SK-N-SH (cell line): ENCODE results near the gene IGF2R. TPM values are rescaled to one million over a fixed set of nuclear protein-coding genes. Genes with fewer than 3 reads are reported as not detected.

Source experiments
- CTCF ChIA-PET: fragments of 300-600, 350-600 bp; formaldehyde crosslinking; extraction: SDS; loops from one replicate; lab custom pipeline; 2021; lab: Yijun Ruan, JAX
- POLR2A ChIA-PET: fragments of 350-600 bp; sonication (Branson Sonifier 250); formaldehyde crosslinking; extraction: SDS; loops from one replicate; lab custom pipeline; 2020; ENCODE audit warnings: antibody characterized with exemption, inconsistent platforms; lab: Yijun Ruan, JAX
- DNase-seq: peaks from one replicate; pipeline ENCODE4 v3.0.0; 2012
- H2AFZ ChIP-seq: fragments of 200-600 bp; sonication (generic); 2 replicates; pipeline ENCODE4 v1.8.1; 2016; ENCODE audit warnings: antibody characterized with exemption, mild to moderate bottlenecking, low read depth
- H3F3A ChIP-seq: fragments of 200-600 bp; sonication (generic); replicated peaks from 2 replicates; pipeline ENCODE3; 2016; ENCODE audit warnings: antibody characterized with exemption, mild to moderate bottlenecking; ENCODE audit not compliant: insufficient read depth
- H3K27ac ChIP-seq, 2 experiments: fragments of 200-500 bp in 1 of 2; fragments of 200-600 bp in 1 of 2; sonication (Bioruptor generic) in 1 of 2; sonication (generic), shearing (Covaris generic) in 1 of 2; 2 replicates each; pipeline versions ENCODE4 v1.5.1 to v1.6.1; 2014 to 2016; ENCODE audit warnings: low read depth in 2 of 2, inconsistent platforms in 1 of 2, low read length in 1 of 2, mild to moderate bottlenecking in 1 of 2, mixed read lengths in 1 of 2
- H3K27me3 ChIP-seq: fragments of 200-600 bp; sonication (generic), shearing (Covaris generic); 2 replicates; pipeline ENCODE4 v1.6.1; 2016; ENCODE audit warnings: mixed run types; ENCODE audit not compliant: insufficient read depth
- H3K36me3 ChIP-seq, 2 experiments: fragments of 200-500 bp in 1 of 2; fragments of 200-600 bp in 1 of 2; sonication (Bioruptor generic) in 1 of 2; sonication (generic) in 1 of 2; replicated peaks in 1 of 2; 2 replicates each; pipeline versions ENCODE3 to v1.5.1; 2014 to 2016; ENCODE audit warnings: low read length in 1 of 2, mild to moderate bottlenecking in 1 of 2; ENCODE audit not compliant: insufficient read depth in 2 of 2, control insufficient read depth in 1 of 2
- H3K4me1 ChIP-seq, 2 experiments: fragments of 200-500 bp in 1 of 2; fragments of 200-600 bp in 1 of 2; sonication (Bioruptor generic) in 1 of 2; sonication (generic), shearing (Covaris generic) in 1 of 2; 2 replicates each; pipeline versions ENCODE4 v1.5.1 to v1.6.1; 2014 to 2016; ENCODE audit warnings: low read depth in 1 of 2, low read length in 1 of 2, mixed run types in 1 of 2; ENCODE audit not compliant: insufficient read depth in 2 of 2, control insufficient read depth in 1 of 2
- H3K4me2 ChIP-seq: fragments of 200-600 bp; sonication (generic), shearing (Covaris generic); 2 replicates; pipeline ENCODE4 v1.6.1; 2017; ENCODE audit warnings: mixed run types
- H3K4me3 ChIP-seq, 2 experiments: fragments of 200-500 bp in 1 of 2; fragments of 200-600 bp in 1 of 2; sonication (Bioruptor generic) in 1 of 2; sonication (generic), shearing (Covaris generic) in 1 of 2; 2 replicates each; pipeline versions ENCODE4 v1.5.1 to v1.8.1; 2014 to 2016; ENCODE audit warnings: low read depth in 2 of 2, inconsistent platforms in 1 of 2, low read length in 1 of 2, mild to moderate bottlenecking in 1 of 2, mixed read lengths in 1 of 2, moderate library complexity in 1 of 2
- H3K79me2 ChIP-seq: fragments of 200-600 bp; sonication (generic); 2 replicates; pipeline ENCODE4 v1.8.1; 2017; ENCODE audit warnings: mild to moderate bottlenecking; ENCODE audit not compliant: insufficient read depth
- H3K9ac ChIP-seq: fragments of 200-600 bp; sonication (generic); 2 replicates; pipeline ENCODE4 v1.6.1; 2017; ENCODE audit warnings: mixed run types
- H3K9me2 ChIP-seq: fragments of 200-600 bp; sonication (generic); 2 replicates; pipeline ENCODE4 v1.6.1; 2017; ENCODE audit warnings: mixed run types
- H3K9me3 ChIP-seq: fragments of 200-600 bp; sonication (generic); 2 replicates; pipeline ENCODE4 v1.6.1; 2017; ENCODE audit warnings: mixed run types, mild to moderate bottlenecking, moderate library complexity
- H4K20me1 ChIP-seq: fragments of 200-600 bp; sonication (generic); 2 replicates; pipeline ENCODE4 v1.6.1; 2017; ENCODE audit warnings: mild to moderate bottlenecking, mixed run types; ENCODE audit not compliant: insufficient read depth
- CHD2 ChIP-seq: fragments of 150-350 bp; IDR thresholded peaks from 2 replicates; pipeline ENCODE4 v1.6.1; 2018; ENCODE audit warnings: low read length; ENCODE audit not compliant: partially characterized antibody
- EZH2phosphoT487 ChIP-seq: fragments of 200-600 bp; sonication (generic); IDR thresholded peaks from 2 replicates; pipeline ENCODE4 v1.6.1; 2017; ENCODE audit warnings: low read depth, mixed run types, mild to moderate bottlenecking, antibody characterized with exemption, moderate library complexity, borderline replicate concordance
- FOSL2 ChIP-seq: IDR thresholded peaks from 2 replicates; pipeline ENCODE4 v1.4.0; 2012; ENCODE audit warnings: low read depth, mild to moderate bottlenecking, moderate library complexity, borderline replicate concordance
- FOXM1 ChIP-seq: IDR thresholded peaks from 2 replicates; pipeline ENCODE4 v1.4.0; 2012; ENCODE audit warnings: low read depth, mild to moderate bottlenecking
- IRF3 ChIP-seq: fragments of 150-350 bp; IDR thresholded peaks from 2 replicates; pipeline ENCODE4 v1.6.1; 2016; ENCODE audit warnings: mild to moderate bottlenecking, low read depth, low read length
- REST ChIP-seq: IDR thresholded peaks from 2 replicates; pipeline ENCODE4 v1.6.1; 2012; ENCODE audit warnings: mild to moderate bottlenecking, low read depth, low read length, moderate library complexity
- YY1 ChIP-seq: IDR thresholded peaks from 2 replicates; pipeline ENCODE4 v1.4.0; 2012; ENCODE audit warnings: low read depth, mild to moderate bottlenecking
- WGBS: methylation state at CpG from one replicate; pipeline ENCODE4 v1.1.6; 2017; ENCODE audit warnings: low lambda C conversion rate; 5-methylcytosine and 5-hydroxymethylcytosine counted together
- polyA plus RNA-seq, 3 experiments: library from polyadenylated mRNA; depleted of rRNA; stranded (reverse); fragments of >200 nt; gene quantifications; 2 replicates each; pipeline ENCODE4 v1.2.3, GENCODE V29; 2012
- TF ChIP-seq, protein P1 (sequence below): IDR thresholded peaks from 2 replicates; pipeline ENCODE4 v1.4.0; 2012; ENCODE audit warnings: low read depth, borderline replicate concordance

Gene IGF2R
- polyA plus RNA-seq, 1 of the 3 experiments (the other 2 are of a cell fraction): 45.0 TPM

GRCh38 chr6:160073272-160073671, 104.4 kb downstream of the IGF2R start (continued):
- no peak for TF ChIP-seq EZH2phosphoT487

DNA sequence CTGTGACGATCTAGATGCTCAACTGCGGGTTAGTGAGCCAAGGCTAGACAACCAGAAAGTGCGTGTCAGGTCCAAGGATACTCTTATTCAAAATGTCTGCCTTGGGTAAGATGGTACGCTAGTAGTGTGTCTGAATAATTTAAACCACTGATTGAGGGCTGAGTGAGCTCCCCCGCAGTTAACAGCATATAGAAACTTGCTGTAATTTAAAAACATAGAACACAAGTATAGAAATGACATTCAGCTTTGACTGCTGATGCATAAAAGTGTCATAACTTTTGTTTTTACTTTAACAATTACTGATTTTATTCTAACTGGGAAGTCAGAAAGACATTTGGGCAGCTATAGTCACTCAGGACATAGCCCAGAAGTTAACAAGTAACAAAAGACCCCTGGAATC, 107.1 kb downstream of the IGF2R start:
- CTCF ChIA-PET: interaction anchor here (3.0 kb wide), 1 partner anchor 12 kb away, joined by 23 read pairs; no protein-coding TSS in a partner anchor
- 99% methylated on average over 5 of the region's 5 CpGs for WGBS
- Histone ChIP-seq H4K20me1 (no peaks in the 10 kb centered on the region), H3K27ac (no peak overlapping the region), H3K4me3 (no peak overlapping the region), H3K4me2 (no peak overlapping the region), H3K79me2 (no peaks in the 10 kb centered on the region), H3K9ac (no peak overlapping the region), H3F3A (no peaks in the 10 kb centered on the region), H3K9me3 (no peaks in the 10 kb centered on the region), H3K36me3 (peaks cover 30 to 89% of the 10 kb centered on the region in 2 experiments), H3K9me2 (no peaks in the 10 kb centered on the region), H3K4me1 (peaks cover 0 to 10% of the 10 kb centered on the region in 2 experiments; a peak in 1 of 4 replicates), H3K27me3 (no peaks in the 10 kb centered on the region), H2AFZ (no peak overlapping the region)
- no peak for TF ChIP-seq EZH2phosphoT487
- no peak for TF ChIP-seq CHD2
- TF ChIP-seq YY1: no peak
- no peak for TF ChIP-seq REST
- no peak for TF ChIP-seq FOXM1
- no peak for TF ChIP-seq IRF3
- no peak for TF ChIP-seq FOSL2
- DNase-seq: no peak
- POLR2A ChIA-PET: no interaction called here

DNA sequence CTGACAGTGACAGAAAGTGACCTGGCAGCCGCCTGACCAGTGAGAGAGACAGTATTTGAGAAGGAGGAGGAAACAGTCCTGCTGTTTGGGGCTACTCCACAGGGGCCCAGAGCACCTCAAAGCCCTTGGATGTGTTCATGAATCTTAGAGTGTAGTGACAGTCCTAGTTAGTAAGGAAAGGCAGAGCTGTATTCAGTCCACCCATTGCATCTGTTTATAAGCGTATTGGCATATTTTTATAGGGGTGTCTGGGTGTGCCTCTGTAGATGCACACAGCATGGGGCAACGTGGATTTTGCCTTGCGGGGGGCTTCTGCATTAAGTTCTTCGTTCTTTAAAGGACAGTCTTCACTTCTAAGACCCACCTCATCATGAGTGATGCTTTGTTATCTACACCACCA, 108.1 kb downstream of the IGF2R start:
- Histone ChIP-seq H3K4me2 (no peak overlapping the region), H3K9ac (no peak overlapping the region), H4K20me1 (no peaks in the 10 kb centered on the region), H3K4me1 (peaks cover 0 to 10% of the 10 kb centered on the region in 2 experiments; a peak in 1 of 4 replicates), H3K27ac (no peak overlapping the region), H3K36me3 (peaks cover 30 to 85% of the 10 kb centered on the region in 2 experiments), H3F3A (no peaks in the 10 kb centered on the region), H2AFZ (no peak overlapping the region), H3K27me3 (no peaks in the 10 kb centered on the region), H3K9me2 (no peaks in the 10 kb centered on the region)
- 96% methylated on average over 5 of the region's 5 CpGs for WGBS
- ChIA-PET CTCF (interaction anchor here (0.6 to 3.0 kb wide), 3 partner anchors 11 to 411 kb away, joined by 3 to 23 read pairs (median 3); no protein-coding TSS in a partner anchor), POLR2A (no interaction called here)
- DNase-seq: no peak
- TF ChIP-seq, protein P1, sequence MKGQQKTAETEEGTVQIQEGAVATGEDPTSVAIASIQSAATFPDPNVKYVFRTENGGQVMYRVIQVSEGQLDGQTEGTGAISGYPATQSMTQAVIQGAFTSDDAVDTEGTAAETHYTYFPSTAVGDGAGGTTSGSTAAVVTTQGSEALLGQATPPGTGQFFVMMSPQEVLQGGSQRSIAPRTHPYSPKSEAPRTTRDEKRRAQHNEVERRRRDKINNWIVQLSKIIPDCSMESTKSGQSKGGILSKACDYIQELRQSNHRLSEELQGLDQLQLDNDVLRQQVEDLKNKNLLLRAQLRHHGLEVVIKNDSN: no peak
- TF ChIP-seq, all 33 proteins: peak for 0
- Histone ChIP-seq H3K79me2 (no peaks in the 10 kb centered on the region), H3K9me3 (no peaks in the 10 kb centered on the region), H3K4me3 (no peak overlapping the region)
